HG03064 (cell line): ENCODE measurements around the gene PROC.
"Not testable (repeated sequence)": the region's sequence is repeated elsewhere in the genome, so short reads cannot be mapped to it uniquely, and the experiment has no call there.

ENCODE experiments used
- ATAC-seq: cut with Tn5 transposase; IDR thresholded peaks from one replicate; pipeline ENCODE4 v1.9.1; 2021; ENCODE audit warnings: low read depth; ENCODE audit not compliant: unreplicated experiment

Gene PROC

DNA sequence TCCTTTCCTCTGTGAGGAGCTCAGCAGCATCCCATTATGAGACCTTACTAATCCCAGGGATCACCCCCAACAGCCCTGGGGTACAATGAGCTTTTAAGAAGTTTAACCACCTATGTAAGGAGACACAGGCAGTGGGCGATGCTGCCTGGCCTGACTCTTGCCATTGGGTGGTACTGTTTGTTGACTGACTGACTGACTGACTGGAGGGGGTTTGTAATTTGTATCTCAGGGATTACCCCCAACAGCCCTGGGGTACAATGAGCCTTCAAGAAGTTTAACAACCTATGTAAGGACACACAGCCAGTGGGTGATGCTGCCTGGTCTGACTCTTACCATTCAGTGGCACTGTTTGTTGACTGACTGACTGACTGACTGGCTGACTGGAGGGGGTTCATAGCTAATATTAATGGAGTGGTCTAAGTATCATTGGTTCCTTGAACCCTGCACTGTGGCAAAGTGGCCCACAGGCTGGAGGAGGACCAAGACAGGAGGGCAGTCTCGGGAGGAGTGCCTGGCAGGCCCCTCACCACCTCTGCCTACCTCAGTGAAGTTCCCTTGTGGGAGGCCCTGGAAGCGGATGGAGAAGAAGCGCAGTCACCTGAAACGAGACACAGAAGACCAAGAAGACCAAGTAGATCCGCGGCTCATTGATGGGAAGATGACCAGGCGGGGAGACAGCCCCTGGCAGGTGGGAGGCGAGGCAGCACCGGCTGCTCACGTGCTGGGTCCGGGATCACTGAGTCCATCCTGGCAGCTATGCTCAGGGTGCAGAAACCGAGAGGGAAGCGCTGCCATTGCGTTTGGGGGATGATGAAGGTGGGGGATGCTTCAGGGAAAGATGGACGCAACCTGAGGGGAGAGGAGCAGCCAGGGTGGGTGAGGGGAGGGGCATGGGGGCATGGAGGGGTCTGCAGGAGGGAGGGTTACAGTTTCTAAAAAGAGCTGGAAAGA, 7.6 kb downstream of the PROC start:
- ATAC-seq, result no peak

DNA sequence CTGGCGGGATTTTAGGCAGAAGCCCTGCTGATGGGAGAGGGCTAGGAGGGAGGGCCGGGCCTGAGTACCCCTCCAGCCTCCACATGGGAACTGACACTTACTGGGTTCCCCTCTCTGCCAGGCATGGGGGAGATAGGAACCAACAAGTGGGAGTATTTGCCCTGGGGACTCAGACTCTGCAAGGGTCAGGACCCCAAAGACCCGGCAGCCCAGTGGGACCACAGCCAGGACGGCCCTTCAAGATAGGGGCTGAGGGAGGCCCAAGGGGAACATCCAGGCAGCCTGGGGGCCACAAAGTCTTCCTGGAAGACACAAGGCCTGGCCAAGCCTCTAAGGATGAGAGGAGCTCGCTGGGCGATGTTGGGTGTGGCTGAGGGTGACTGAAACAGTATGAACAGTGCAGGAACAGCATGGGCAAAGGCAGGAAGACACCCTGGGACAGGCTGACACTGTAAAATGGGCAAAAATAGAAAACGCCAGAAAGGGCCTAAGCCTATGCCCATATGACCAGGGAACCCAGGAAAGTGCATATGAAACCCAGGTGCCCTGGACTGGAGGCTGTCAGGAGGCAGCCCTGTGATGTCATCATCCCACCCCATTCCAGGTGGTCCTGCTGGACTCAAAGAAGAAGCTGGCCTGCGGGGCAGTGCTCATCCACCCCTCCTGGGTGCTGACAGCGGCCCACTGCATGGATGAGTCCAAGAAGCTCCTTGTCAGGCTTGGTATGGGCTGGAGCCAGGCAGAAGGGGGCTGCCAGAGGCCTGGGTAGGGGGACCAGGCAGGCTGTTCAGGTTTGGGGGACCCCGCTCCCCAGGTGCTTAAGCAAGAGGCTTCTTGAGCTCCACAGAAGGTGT, 8.5 kb downstream of the PROC start:
- no peak for ATAC-seq

- no peak for ATAC-seq
Observed at GRCh38 chr2:127427376-127428056, 9.3 kb downstream of the PROC start.

- no peak for ATAC-seq
Observed at GRCh38 chr2:127428057-127428814, 10.0 kb downstream of the PROC start.

- ATAC-seq, result no peak
Observed at GRCh38 chr2:127428815-127429109, 10.5 kb downstream of the PROC start.

- ATAC-seq, result no peak
Observed at GRCh38 chr2:127429291-127429690, 11.1 kb downstream of the PROC start.

DNA sequence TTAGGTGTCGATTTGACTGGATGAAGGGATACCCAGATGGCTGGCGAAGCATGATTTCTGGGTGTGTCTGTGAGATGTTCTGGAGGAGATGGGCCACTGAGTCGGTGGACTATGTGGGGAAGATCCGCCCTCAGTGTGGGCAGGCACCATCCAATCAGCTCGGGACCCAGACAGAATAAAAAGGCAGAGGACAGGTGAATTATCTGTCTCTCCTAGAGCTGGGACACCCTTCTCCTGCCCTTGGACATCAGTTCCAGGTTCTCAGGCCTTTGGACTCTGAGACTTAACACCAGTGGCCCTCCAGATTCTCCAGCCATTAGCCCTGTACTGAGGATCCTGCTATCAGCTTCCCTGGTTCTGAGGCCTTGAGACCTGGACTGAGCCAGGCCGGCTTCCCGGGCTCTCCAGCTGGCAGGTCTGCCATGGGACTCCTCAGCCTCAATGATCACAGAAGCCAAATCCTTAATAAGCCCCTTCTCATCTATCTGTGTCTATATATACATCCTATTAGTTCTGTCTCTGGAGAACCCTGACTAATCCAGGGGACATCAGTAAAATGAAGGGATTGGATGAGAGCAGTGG, 11.7 kb downstream of the PROC start:
- no peak for ATAC-seq

DNA sequence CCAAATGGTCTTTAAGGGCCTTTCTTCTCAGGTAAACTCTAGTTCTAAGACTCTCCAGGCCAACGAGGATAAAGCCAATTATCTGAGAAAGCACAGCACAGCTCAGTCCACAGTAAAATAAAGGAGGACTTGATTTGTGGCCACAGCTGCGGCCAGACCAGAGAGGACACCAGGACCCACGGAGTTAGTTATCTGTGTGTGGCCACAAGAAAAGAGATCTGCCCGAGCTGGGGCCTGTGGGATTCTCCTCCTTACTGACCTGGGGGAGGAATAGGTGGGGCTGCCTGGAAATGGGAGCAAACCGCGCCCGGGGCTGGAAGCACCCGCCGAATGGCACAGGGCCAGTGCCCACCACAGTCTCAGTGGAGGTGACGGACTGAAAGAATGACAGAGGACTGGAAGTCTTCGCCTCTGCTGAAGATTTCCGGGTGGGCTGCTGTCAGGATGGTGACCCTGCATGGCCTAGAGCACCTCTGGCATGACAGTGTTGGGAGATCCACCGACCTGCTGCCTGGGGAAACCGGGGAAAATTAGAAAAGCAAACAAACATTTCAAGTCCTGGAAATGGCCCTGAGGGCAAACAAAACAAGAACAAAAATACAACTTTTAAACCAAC, 13.3 kb downstream of the PROC start:
- no peak for ATAC-seq

- ATAC-seq, result no peak
Observed at GRCh38 chr2:127434515-127434914, 16.3 kb downstream of the PROC start.

DNA sequence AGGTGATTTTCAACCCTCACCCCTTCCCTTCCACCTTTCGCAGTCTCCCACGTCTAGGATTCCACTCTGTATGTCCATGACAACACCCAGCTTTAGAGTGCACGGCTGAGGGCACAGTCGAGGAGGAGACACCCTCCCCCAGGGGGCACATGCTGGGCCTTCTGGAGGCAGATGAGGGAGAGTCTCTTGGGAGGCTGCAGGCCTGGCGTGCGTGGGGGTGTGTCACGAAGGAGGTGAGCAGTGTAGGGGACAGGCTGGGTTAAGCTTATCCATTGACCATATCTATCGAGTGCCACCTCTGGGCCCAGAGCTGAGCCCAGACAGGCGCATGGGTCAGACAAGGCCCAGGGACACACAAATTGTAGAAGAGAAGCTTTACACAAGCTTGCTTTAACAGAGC, 18.8 kb downstream of the PROC start:
- no peak for ATAC-seq

DNA sequence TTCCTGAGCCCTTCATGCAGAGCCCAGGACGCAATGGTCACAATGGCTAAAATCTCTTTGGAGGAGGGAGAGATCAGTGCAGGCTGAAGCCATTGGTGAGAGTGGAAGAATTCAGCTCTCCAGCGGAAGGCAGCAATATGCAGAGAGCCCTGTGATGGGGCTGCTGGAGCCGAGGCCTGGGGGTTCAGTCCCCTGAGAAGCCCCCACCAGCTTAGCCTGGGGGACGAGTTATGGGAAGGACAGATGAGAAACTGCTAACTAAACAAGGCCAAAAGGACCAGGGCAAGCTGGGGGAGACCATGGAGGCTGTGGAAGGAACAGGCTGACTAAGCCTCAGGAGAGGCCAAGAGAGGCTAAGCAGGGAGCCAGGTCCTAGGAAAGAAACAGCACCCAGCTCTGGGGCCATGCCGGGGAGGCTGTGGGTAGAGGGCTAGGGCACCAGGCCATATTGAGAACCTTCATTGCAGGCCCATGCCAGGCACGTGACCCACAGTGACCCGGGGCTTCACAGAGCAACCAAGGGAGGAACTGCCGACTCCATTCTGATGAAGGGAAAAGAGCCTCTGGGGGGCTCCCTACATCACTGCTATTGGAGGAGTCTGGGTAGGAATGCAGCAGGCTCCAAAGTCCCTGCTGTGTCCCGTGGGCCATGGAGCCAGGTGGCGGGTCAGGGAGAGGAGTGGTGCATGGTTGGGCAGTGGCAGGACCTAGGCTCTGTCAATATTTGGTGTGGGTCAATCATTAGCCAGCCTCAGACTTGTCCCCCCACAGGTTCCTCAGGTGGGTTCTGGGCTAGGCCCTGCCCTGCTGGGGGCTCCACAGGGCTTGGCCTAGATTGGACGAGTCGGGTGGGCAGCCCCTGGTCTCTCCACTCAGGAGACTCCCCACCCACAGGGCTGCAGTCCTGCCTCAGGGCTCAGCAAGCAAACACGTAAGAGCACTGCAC, 19.8 kb downstream of the PROC start:
- ATAC-seq, result no peak

- ATAC-seq, result no peak
Observed at GRCh38 chr2:127439343-127439742, 21.1 kb downstream of the PROC start.

DNA sequence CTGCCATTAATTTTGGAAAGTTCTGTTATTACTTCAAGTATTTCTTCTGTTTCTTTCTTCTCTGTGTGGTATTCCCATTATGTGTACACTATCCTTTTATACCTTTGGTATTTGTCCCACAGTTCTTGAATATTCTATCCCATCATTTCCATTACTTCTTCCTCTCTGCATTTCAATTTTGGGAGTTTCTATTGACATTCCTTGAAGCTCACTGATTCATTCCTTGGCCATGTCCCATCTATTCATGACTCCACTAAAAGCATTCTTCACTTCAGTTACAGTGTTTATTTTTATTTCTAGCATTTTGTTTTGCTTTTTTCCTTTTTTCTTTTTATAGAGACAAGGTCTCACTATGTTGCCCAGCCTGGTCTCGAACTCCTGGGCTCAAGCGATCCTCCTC, 30.3 kb downstream of the PROC start:
- ATAC-seq, result no peak

GRCh38 chr2:127449414-127449813, 31.2 kb downstream of the PROC start:
- ATAC-seq, result no peak

DNA sequence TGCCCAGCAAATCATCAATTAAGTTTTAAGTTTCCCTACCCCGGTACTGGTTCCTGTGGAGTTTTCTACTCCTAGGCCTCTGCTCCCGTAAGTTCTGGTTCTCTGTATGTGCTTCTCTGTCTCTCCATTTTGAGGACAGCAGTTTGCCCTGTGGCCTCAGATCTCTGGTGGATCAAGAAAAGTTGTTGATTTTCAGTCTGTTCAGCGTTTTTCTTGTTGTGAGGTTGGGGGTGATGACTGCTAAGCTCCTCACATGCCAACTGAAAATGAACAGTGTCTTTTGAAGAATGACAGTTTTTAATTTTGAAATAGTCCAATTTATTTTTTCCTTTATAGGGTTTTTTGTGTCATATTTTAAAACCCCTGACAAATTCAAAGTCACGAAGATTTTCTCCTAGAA, 31.7 kb downstream of the PROC start:
- ATAC-seq, result no peak

DNA sequence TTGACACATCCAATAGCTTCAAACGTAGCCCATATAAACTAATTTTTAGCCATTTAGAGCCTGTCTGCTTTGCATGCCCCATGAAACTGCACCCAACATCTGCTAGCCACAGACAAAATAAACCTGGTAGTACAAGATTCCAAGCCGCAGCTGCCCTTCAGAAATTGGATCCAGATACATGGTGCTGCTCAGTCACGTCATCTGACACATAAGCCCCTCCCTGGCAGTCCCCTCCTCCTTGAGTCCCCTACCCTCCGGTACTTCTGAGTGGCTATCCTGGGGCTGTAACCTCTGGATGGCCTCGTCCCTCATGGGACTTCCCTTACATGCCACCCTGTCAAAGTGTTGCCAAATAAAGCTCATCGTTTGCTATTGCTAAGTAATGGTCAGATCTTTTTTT, 33.8 kb downstream of the PROC start:
- no peak for ATAC-seq

GRCh38 chr2:127452423-127452822, 34.2 kb downstream of the PROC start:
- not testable (repeated sequence) for ATAC-seq

- no peak for ATAC-seq
Observed at GRCh38 chr2:127453013-127453391, 34.8 kb downstream of the PROC start.
